ENCODE data around the gene DTNB.

DNA sequence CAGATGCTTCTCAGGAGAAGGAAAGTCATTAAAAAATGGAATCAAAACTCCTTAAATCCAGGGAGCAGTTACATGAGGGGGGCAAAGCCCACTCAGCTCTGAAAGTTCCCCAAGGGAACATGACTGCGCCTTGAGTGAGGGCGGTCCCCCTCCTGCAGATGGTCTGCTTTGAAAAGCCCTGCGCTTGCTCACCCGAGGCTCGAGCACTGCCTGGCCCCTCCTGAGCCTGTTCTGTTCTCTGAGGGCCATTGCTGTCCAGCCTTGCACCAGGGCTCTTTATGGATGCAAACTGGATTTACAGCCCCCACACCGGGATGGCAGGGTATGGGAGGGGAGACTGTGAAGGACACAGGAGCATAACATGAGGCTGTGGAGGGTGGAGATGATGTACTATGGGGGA, 293.8 kb downstream of the DTNB start:
- TF ChIP-seq, protein P1, sequence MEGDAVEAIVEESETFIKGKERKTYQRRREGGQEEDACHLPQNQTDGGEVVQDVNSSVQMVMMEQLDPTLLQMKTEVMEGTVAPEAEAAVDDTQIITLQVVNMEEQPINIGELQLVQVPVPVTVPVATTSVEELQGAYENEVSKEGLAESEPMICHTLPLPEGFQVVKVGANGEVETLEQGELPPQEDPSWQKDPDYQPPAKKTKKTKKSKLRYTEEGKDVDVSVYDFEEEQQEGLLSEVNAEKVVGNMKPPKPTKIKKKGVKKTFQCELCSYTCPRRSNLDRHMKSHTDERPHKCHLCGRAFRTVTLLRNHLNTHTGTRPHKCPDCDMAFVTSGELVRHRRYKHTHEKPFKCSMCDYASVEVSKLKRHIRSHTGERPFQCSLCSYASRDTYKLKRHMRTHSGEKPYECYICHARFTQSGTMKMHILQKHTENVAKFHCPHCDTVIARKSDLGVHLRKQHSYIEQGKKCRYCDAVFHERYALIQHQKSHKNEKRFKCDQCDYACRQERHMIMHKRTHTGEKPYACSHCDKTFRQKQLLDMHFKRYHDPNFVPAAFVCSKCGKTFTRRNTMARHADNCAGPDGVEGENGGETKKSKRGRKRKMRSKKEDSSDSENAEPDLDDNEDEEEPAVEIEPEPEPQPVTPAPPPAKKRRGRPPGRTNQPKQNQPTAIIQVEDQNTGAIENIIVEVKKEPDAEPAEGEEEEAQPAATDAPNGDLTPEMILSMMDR (IDR thresholded peaks at IDR 0.05; ENCODE audit: insufficient read depth, low read length) = no peak
- TF ChIP-seq POLR2AphosphoS5 (IDR thresholded peaks at IDR 0.05; ENCODE audit: low read depth) = no peak
- TF ChIP-seq, protein P2, sequence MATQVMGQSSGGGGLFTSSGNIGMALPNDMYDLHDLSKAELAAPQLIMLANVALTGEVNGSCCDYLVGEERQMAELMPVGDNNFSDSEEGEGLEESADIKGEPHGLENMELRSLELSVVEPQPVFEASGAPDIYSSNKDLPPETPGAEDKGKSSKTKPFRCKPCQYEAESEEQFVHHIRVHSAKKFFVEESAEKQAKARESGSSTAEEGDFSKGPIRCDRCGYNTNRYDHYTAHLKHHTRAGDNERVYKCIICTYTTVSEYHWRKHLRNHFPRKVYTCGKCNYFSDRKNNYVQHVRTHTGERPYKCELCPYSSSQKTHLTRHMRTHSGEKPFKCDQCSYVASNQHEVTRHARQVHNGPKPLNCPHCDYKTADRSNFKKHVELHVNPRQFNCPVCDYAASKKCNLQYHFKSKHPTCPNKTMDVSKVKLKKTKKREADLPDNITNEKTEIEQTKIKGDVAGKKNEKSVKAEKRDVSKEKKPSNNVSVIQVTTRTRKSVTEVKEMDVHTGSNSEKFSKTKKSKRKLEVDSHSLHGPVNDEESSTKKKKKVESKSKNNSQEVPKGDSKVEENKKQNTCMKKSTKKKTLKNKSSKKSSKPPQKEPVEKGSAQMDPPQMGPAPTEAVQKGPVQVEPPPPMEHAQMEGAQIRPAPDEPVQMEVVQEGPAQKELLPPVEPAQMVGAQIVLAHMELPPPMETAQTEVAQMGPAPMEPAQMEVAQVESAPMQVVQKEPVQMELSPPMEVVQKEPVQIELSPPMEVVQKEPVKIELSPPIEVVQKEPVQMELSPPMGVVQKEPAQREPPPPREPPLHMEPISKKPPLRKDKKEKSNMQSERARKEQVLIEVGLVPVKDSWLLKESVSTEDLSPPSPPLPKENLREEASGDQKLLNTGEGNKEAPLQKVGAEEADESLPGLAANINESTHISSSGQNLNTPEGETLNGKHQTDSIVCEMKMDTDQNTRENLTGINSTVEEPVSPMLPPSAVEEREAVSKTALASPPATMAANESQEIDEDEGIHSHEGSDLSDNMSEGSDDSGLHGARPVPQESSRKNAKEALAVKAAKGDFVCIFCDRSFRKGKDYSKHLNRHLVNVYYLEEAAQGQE (IDR thresholded peaks at IDR 0.05; ENCODE audit: insufficient replicate concordance, low read depth) = no peak
- TF ChIP-seq GABPA (IDR thresholded peaks at IDR 0.05; ENCODE audit: low read depth) = no peak
- no peak for TF ChIP-seq SPI1 (IDR thresholded peaks at IDR 0.05; ENCODE audit: borderline replicate concordance, low read depth)
